GM10248 (cell line): Measurements from ENCODE around the gene CNTN1.

Source experiments
- CTCF ChIA-PET: fragments of 300-600 bp; sonication (Branson Sonifier 250); formaldehyde crosslinking; extraction: SDS; loops from one replicate; lab custom pipeline; 2021; ENCODE audit warnings: antibody characterized with exemption; lab: Yijun Ruan, JAX
- POLR2A ChIA-PET: fragments of 350-650 bp; sonication (Branson Sonifier 250); formaldehyde crosslinking; extraction: SDS; loops from one replicate; lab custom pipeline; 2020; ENCODE audit warnings: antibody characterized with exemption; lab: Yijun Ruan, JAX
- DNase-seq: peaks from one replicate; pipeline ENCODE4 v3.0.0; 2012; ENCODE audit errors: extremely low spot score
- CTCF ChIP-seq: IDR thresholded peaks from 2 replicates; pipeline ENCODE4 v1.5.1; 2012; ENCODE audit warnings: mild to moderate bottlenecking, low read depth; ENCODE audit errors: extremely low read depth, missing control alignments, control extremely low read depth

The CNTN1 gene

GRCh38 chr12:40819436-40820108 is 127.3 kb downstream of the CNTN1 start:
- CTCF ChIA-PET = interaction anchor here (1.5 kb wide), 1 partner anchor 11 kb away, joined by 3 read pairs; no protein-coding TSS in a partner anchor
- DNase-seq = no peak
- no peak for TF ChIP-seq CTCF
- POLR2A ChIA-PET = no interaction called here

- ChIA-PET CTCF (no interaction called here), POLR2A (no interaction called here)
- TF ChIP-seq CTCF = no peak
- no peak for DNase-seq
Measured at GRCh38 chr12:40820794-40821484, 128.7 kb downstream of the CNTN1 start.

GRCh38 chr12:40825156-40825555 is 132.9 kb downstream of the CNTN1 start:
- no peak for DNase-seq
- CTCF ChIA-PET = no interaction called here
- POLR2A ChIA-PET = no interaction called here
- TF ChIP-seq CTCF = no peak

- CTCF ChIA-PET = no interaction called here
- no peak for TF ChIP-seq CTCF
- no peak for DNase-seq
- POLR2A ChIA-PET = no interaction called here
Measured at GRCh38 chr12:40827683-40828592, 135.7 kb downstream of the CNTN1 start.

GRCh38 chr12:40828593-40828990 is 136.4 kb downstream of the CNTN1 start:
- TF ChIP-seq CTCF = no peak
- no peak for DNase-seq
- ChIA-PET CTCF (no interaction called here), POLR2A (no interaction called here)

- CTCF ChIA-PET = no interaction called here
- POLR2A ChIA-PET = no interaction called here
- no peak for TF ChIP-seq CTCF
- DNase-seq = no peak
Measured at GRCh38 chr12:40829738-40830144, 137.5 kb downstream of the CNTN1 start.
